Natural killer cell (primary cell): ENCODE results near the gene HUNK. TPM values are rescaled to one million over a fixed set of nuclear protein-coding genes. Genes with fewer than 3 reads are reported as not detected.

Experiments used
- ATAC-seq, 3 donors: fragments of 150-1000 bp in 2 of 3; fragments of 200-7000 bp in 1 of 3; cut with Tn5 transposase; 1 replicate in 1 of 3; 2 replicates in 2 of 3; pipeline ENCODE4 v1.10.0; 2021; ENCODE audit warnings: mild to moderate bottlenecking in 2 of 3, moderate library complexity in 2 of 3
- DNase-seq, 2 donors: peaks; one replicate each; pipeline versions ENCODE4 v3.0.0 to v3.0.0-alpha.2; 2013 to 2021; ENCODE audit warnings: mixed read lengths in 1 of 2
- H3K27ac ChIP-seq: one replicate; pipeline ENCODE4 v1.5.1; 2013; ENCODE audit warnings: mild to moderate bottlenecking, low read length
- H3K27me3 ChIP-seq: one replicate; pipeline ENCODE4 v1.6.1; 2013; ENCODE audit warnings: low read length; ENCODE audit not compliant: control insufficient read depth, insufficient read depth
- H3K36me3 ChIP-seq: one replicate; pipeline ENCODE4 v1.6.1; 2013; ENCODE audit warnings: low read length; ENCODE audit not compliant: control insufficient read depth, insufficient read depth
- H3K4me1 ChIP-seq: one replicate; pipeline ENCODE4 v1.6.1; 2013; ENCODE audit warnings: low read length; ENCODE audit not compliant: control insufficient read depth, insufficient read depth
- H3K4me3 ChIP-seq: one replicate; pipeline ENCODE4 v1.5.1; 2013; ENCODE audit warnings: low read length
- H3K9me3 ChIP-seq: one replicate; pipeline ENCODE4 v1.6.1; 2013; ENCODE audit warnings: low read length; ENCODE audit not compliant: control insufficient read depth, insufficient read depth
- H3K27ac Mint-ChIP-seq, 2 donors: one replicate each; pipeline ENCODE4 v1.8.0; 2022; ENCODE audit warnings: mild to moderate bottlenecking in 2 of 2, mixed read lengths in 2 of 2, moderate library complexity in 1 of 2
- H3K27me3 Mint-ChIP-seq, 2 donors: one replicate each; pipeline ENCODE4 v1.8.0; 2022; ENCODE audit warnings: low read depth in 2 of 2, mixed read lengths in 2 of 2
- H3K36me3 Mint-ChIP-seq: one replicate; pipeline ENCODE4 v1.8.0; 2022; ENCODE audit warnings: mixed read lengths
- H3K4me1 Mint-ChIP-seq, 2 donors: one replicate each; pipeline ENCODE4 v1.8.0; 2022; ENCODE audit warnings: mixed read lengths in 2 of 2
- H3K4me3 Mint-ChIP-seq: one replicate; pipeline ENCODE4 v1.8.0; 2022; ENCODE audit warnings: mild to moderate bottlenecking, moderate library complexity, mixed read lengths
- H3K9me3 Mint-ChIP-seq, 2 donors: one replicate each; pipeline ENCODE4 v1.8.0; 2022; ENCODE audit warnings: mixed read lengths in 2 of 2
- CTCF ChIP-seq: fragments of 200-600 bp; IDR thresholded peaks from one replicate; pipeline ENCODE4 v1.8.0; 2022; ENCODE audit warnings: antibody characterized with exemption
- WGBS: methylation state at CpG from one replicate; pipeline ENCODE4 v1.1.7; 2013; ENCODE audit warnings: missing lambda C conversion rate; ENCODE audit not compliant: insufficient coverage; 5-methylcytosine and 5-hydroxymethylcytosine counted together
- intact Hi-C: fragments of 100-400 bp; cut with micrococcal nuclease; formaldehyde crosslinking; loops from one replicate; pipeline ENCODE4 v1.14.2; 2022
- total RNA-seq, 4 donors: library from RNA; stranded (reverse); fragments of 120-200 nt in 1 of 4; gene quantifications; one replicate each; pipeline versions ENCODE4 v1.2.3 to v1.2.4, GENCODE V29; 2013 to 2022

The HUNK gene
- total RNA-seq, 3 donors from 2014 or later (not counting 1 experiment from before 2014, with no cell fraction given): not detected

GRCh38 chr21:31837041-31837440 is 35.8 kb upstream of the HUNK start:
- Histone ChIP-seq H3K27ac (no peak overlapping the region), H3K27me3 (no peaks in the 10 kb centered on the region), H3K36me3 (no peaks in the 10 kb centered on the region), H3K4me3 (no peak overlapping the region), H3K4me1 (no peaks in the 10 kb centered on the region), H3K9me3 (no peaks in the 10 kb centered on the region)
- H3K27me3 Mint-ChIP-seq: peaks cover 4 to 20% of the 10 kb centered on the region in 2 donors
- ATAC-seq: no peak
- intact Hi-C loops: no loop called here
- no peak for TF ChIP-seq CTCF
- no peak overlapping the region for H3K27ac Mint-ChIP-seq
- H3K9me3 Mint-ChIP-seq: no peaks in the 10 kb centered on the region
- no peaks in the 10 kb centered on the region for H3K36me3 Mint-ChIP-seq
- DNase-seq: no peak
- no peaks in the 10 kb centered on the region for H3K4me1 Mint-ChIP-seq
- H3K4me3 Mint-ChIP-seq: no peak overlapping the region

GRCh38 chr21:31837618-31838390 is 35.0 kb upstream of the HUNK start:
- DNase-seq: no peak
- peaks cover 7 to 20% of the 10 kb centered on the region in 2 donors for H3K27me3 Mint-ChIP-seq
- H3K36me3 Mint-ChIP-seq: no peaks in the 10 kb centered on the region

GRCh38 chr21:31838586-31839355 is 34.0 kb upstream of the HUNK start:
- no peaks in the 10 kb centered on the region for H3K36me3 Mint-ChIP-seq
- no peak for TF ChIP-seq CTCF
- no peak for ATAC-seq
- no peaks in the 10 kb centered on the region for H3K36me3 ChIP-seq
- no peak overlapping the region for H3K4me3 ChIP-seq
- H3K9me3 Mint-ChIP-seq: no peaks in the 10 kb centered on the region
- intact Hi-C loops: no loop called here
- H3K27me3 Mint-ChIP-seq: peaks cover 12 to 27% of the 10 kb centered on the region in 2 donors
- no peaks in the 10 kb centered on the region for H3K4me1 ChIP-seq
- WGBS: 83% methylated on average over 3 of the region's 5 CpGs
- H3K4me1 Mint-ChIP-seq: no peaks in the 10 kb centered on the region
- DNase-seq: no peak
- H3K4me3 Mint-ChIP-seq: no peak overlapping the region
- no peak overlapping the region for H3K27ac ChIP-seq
- no peaks in the 10 kb centered on the region for H3K27me3 ChIP-seq
- H3K9me3 ChIP-seq: no peaks in the 10 kb centered on the region
- H3K27ac Mint-ChIP-seq: no peak overlapping the region

More at GRCh38 chr21:31837618-31838390, 35.0 kb upstream of the HUNK start:
- H3K4me1 ChIP-seq: no peaks in the 10 kb centered on the region
- Mint-ChIP-seq H3K4me3 (no peak overlapping the region), H3K4me1 (no peaks in the 10 kb centered on the region), H3K9me3 (no peaks in the 10 kb centered on the region), H3K27ac (no peak overlapping the region)
- no peaks in the 10 kb centered on the region for H3K27me3 ChIP-seq
- no peaks in the 10 kb centered on the region for H3K36me3 ChIP-seq
- intact Hi-C loops: no loop called here
- H3K9me3 ChIP-seq: no peaks in the 10 kb centered on the region
- TF ChIP-seq CTCF: no peak
- WGBS: 79% methylated on average over 1 of the region's 3 CpGs
- ATAC-seq: no peak
- no peak overlapping the region for H3K27ac ChIP-seq
- H3K4me3 ChIP-seq: no peak overlapping the region
